VCaP (cell line): ENCODE measurements around the gene KRT32.

ENCODE experiments used
- H3K27ac ChIP-seq: fragments of 450-650 bp; 2 replicates; pipeline ENCODE4 v1.5.1; 2017
- CTCF ChIP-seq: fragments of 450-650 bp; conservative IDR thresholded peaks from 2 replicates; pipeline ENCODE4 v1.5.1; 2017; ENCODE audit warnings: mild to moderate bottlenecking, moderate library complexity

KRT32 gene

GRCh38 chr17:41417127-41417526 is 50.1 kb downstream of the KRT32 start:
- no peak overlapping the region for H3K27ac ChIP-seq
- no peak for TF ChIP-seq CTCF

GRCh38 chr17:41416479-41416878 is 50.7 kb downstream of the KRT32 start:
- no peak for TF ChIP-seq CTCF
- no peak overlapping the region for H3K27ac ChIP-seq

GRCh38 chr17:41415833-41416335 is 51.3 kb downstream of the KRT32 start:
- no peak overlapping the region for H3K27ac ChIP-seq
- no peak for TF ChIP-seq CTCF

- H3K27ac ChIP-seq = no peak overlapping the region
- TF ChIP-seq CTCF = no peak
Measured at GRCh38 chr17:41415411-41415810, 51.8 kb downstream of the KRT32 start.

GRCh38 chr17:41413982-41414381 is 53.2 kb downstream of the KRT32 start:
- TF ChIP-seq CTCF = no peak
- H3K27ac ChIP-seq = no peak overlapping the region

GRCh38 chr17:41413353-41413957 is 53.7 kb downstream of the KRT32 start:
- no peak for TF ChIP-seq CTCF

GRCh38 chr17:41411072-41411840 is 55.9 kb downstream of the KRT32 start:
- H3K27ac ChIP-seq = no peak overlapping the region
- TF ChIP-seq CTCF = no peak

More at GRCh38 chr17:41413353-41413957, 53.7 kb downstream of the KRT32 start:
- no peak overlapping the region for H3K27ac ChIP-seq
